H9 (cell line): ENCODE results near the gene BMPER. TPM values are rescaled to one million over a fixed set of nuclear protein-coding genes. Genes with fewer than 3 reads are reported as not detected.

ENCODE experiments used
- DNase-seq: peaks from one replicate; pipeline ENCODE4 v3.0.0-alpha.2; 2017
- H2AFZ ChIP-seq: one replicate; pipeline ENCODE4 v1.6.1; 2013; ENCODE audit warnings: mild to moderate bottlenecking, low read length, control low read depth, moderate library complexity
- H2AK5ac ChIP-seq: 2 replicates; pipeline ENCODE4 v1.6.1; 2013; ENCODE audit warnings: low read length, control low read depth, mixed read lengths; ENCODE audit not compliant: insufficient read length
- H2BK120ac ChIP-seq: one replicate; pipeline ENCODE4 v1.6.1; 2013; ENCODE audit warnings: low read depth, mild to moderate bottlenecking, low read length, control low read depth, inconsistent platforms; ENCODE audit not compliant: poor library complexity, severe bottlenecking
- H2BK12ac ChIP-seq: 2 replicates; pipeline ENCODE4 v1.6.1; 2013; ENCODE audit warnings: low read length, control low read depth, mixed read lengths, low read depth; ENCODE audit not compliant: insufficient read length
- H2BK15ac ChIP-seq: 2 replicates; pipeline ENCODE4 v1.6.1; 2013; ENCODE audit warnings: low read depth, low read length, control low read depth
- H2BK20ac ChIP-seq: one replicate; pipeline ENCODE4 v1.6.1; 2013; ENCODE audit warnings: low read depth, mild to moderate bottlenecking, low read length, control low read depth, inconsistent platforms; ENCODE audit not compliant: poor library complexity, severe bottlenecking
- H2BK5ac ChIP-seq: 2 replicates; pipeline ENCODE4 v1.6.1; 2013; ENCODE audit warnings: low read length, control low read depth, mixed read lengths; ENCODE audit not compliant: insufficient read length
- H3K14ac ChIP-seq: 2 replicates; pipeline ENCODE4 v1.6.1; 2013; ENCODE audit warnings: low read length, control low read depth; ENCODE audit not compliant: insufficient read depth
- H3K18ac ChIP-seq: 2 replicates; pipeline ENCODE4 v1.6.1; 2013; ENCODE audit warnings: low read depth, mild to moderate bottlenecking, mixed read lengths, low read length, control low read depth; ENCODE audit not compliant: insufficient read length
- H3K23ac ChIP-seq: 2 replicates; pipeline ENCODE4 v1.6.1; 2013; ENCODE audit warnings: low read length, control low read depth, mixed read lengths, low read depth; ENCODE audit not compliant: insufficient read length
- H3K23me2 ChIP-seq: 2 replicates; pipeline ENCODE4 v1.6.1; 2013; ENCODE audit warnings: low read depth, mild to moderate bottlenecking, mixed read lengths, low read length, control low read depth; ENCODE audit not compliant: insufficient read length, poor library complexity, severe bottlenecking
- H3K27ac ChIP-seq: 2 replicates; pipeline ENCODE4 v1.5.1; 2013; ENCODE audit warnings: low read length, control low read depth, mixed read lengths, low read depth; ENCODE audit not compliant: insufficient read length
- H3K27me3 ChIP-seq: 2 replicates; pipeline ENCODE4 v1.6.1; 2013; ENCODE audit warnings: low read length, control low read depth, inconsistent platforms; ENCODE audit not compliant: insufficient read depth
- H3K4ac ChIP-seq: 2 replicates; pipeline ENCODE4 v1.6.1; 2013; ENCODE audit warnings: low read depth, mild to moderate bottlenecking, control low read depth, inconsistent platforms, low read length, moderate library complexity
- H3K4me1 ChIP-seq: 2 replicates; pipeline ENCODE4 v1.6.1; 2013; ENCODE audit warnings: low read length, control low read depth, inconsistent platforms; ENCODE audit not compliant: insufficient read depth
- H3K4me2 ChIP-seq: 2 replicates; pipeline ENCODE4 v1.6.1; 2013; ENCODE audit warnings: low read length, control low read depth, mixed read lengths; ENCODE audit not compliant: insufficient read length, insufficient read depth
- H3K56ac ChIP-seq: 2 replicates; pipeline ENCODE4 v1.6.1; 2013; ENCODE audit warnings: low read depth, mild to moderate bottlenecking, mixed read lengths, low read length, control low read depth; ENCODE audit not compliant: insufficient read length
- H3K79me1 ChIP-seq: 2 replicates; pipeline ENCODE4 v1.6.1; 2013; ENCODE audit warnings: low read depth, mild to moderate bottlenecking, moderate library complexity, low read length, control low read depth, inconsistent platforms; ENCODE audit not compliant: insufficient read depth, poor library complexity, severe bottlenecking
- H3K79me2 ChIP-seq: 2 replicates; pipeline ENCODE4 v1.6.1; 2013; ENCODE audit warnings: low read length, control low read depth, inconsistent platforms; ENCODE audit not compliant: insufficient read depth
- H3K9ac ChIP-seq: 2 replicates; pipeline ENCODE4 v1.6.1; 2013; ENCODE audit warnings: low read length, control low read depth, mixed read lengths; ENCODE audit not compliant: insufficient read length; ENCODE audit errors: extremely low read depth
- H3K9me3 ChIP-seq: one replicate; pipeline ENCODE4 v1.6.1; 2013; ENCODE audit warnings: low read depth, low read length, inconsistent platforms; ENCODE audit not compliant: control insufficient read depth
- H3T11ph ChIP-seq: one replicate; pipeline ENCODE4 v1.6.1; 2013; ENCODE audit warnings: mild to moderate bottlenecking, low read length, control low read depth, inconsistent platforms
- H4K20me1 ChIP-seq: one replicate; pipeline ENCODE4 v1.6.1; 2013; ENCODE audit not compliant: control insufficient read depth, insufficient read length, insufficient read depth
- H4K5ac ChIP-seq: 2 replicates; pipeline ENCODE4 v1.6.1; 2013; ENCODE audit warnings: low read depth, mild to moderate bottlenecking, mixed read lengths, low read length, control low read depth; ENCODE audit not compliant: insufficient read length
- H4K8ac ChIP-seq: replicated peaks from 2 replicates; pipeline ENCODE4 v1.6.1; 2013; ENCODE audit warnings: low read length, control low read depth, mixed read lengths, low read depth; ENCODE audit not compliant: insufficient read length
- H4K91ac ChIP-seq: 2 replicates; pipeline ENCODE4 v1.6.1; 2013; ENCODE audit warnings: low read depth, mild to moderate bottlenecking, moderate library complexity, mixed read lengths, low read length, control low read depth; ENCODE audit not compliant: insufficient read length
- H3K27ac Mint-ChIP-seq, 3 experiments: 2 replicates in 2 of 3; 3 replicates in 1 of 3; pipeline ENCODE4 v1.8.0; 2020 to 2021; ENCODE audit warnings: mixed read lengths in 3 of 3, mild to moderate bottlenecking in 1 of 3, moderate library complexity in 1 of 3
- H3K27me3 Mint-ChIP-seq: 2 replicates; pipeline ENCODE4 v1.8.0; 2021; ENCODE audit warnings: low read depth, mild to moderate bottlenecking, moderate library complexity, mixed read lengths
- H3K36me3 Mint-ChIP-seq, 3 experiments: 2 replicates in 2 of 3; 3 replicates in 1 of 3; pipeline ENCODE4 v1.8.0; 2020 to 2021; ENCODE audit warnings: low read depth in 3 of 3, mixed read lengths in 3 of 3; ENCODE audit not compliant: insufficient read depth in 1 of 3
- H3K4me1 Mint-ChIP-seq, 2 experiments: 2 replicates each; pipeline ENCODE4 v1.8.0; 2020; ENCODE audit warnings: mixed read lengths in 2 of 2
- H3K4me3 Mint-ChIP-seq, 2 experiments: 2 replicates in 1 of 2; 3 replicates in 1 of 2; pipeline ENCODE4 v1.8.0; 2020 to 2021; ENCODE audit warnings: mild to moderate bottlenecking in 2 of 2, mixed read lengths in 2 of 2, moderate library complexity in 1 of 2
- H3K9me3 Mint-ChIP-seq, 2 experiments: 2 replicates in 1 of 2; 3 replicates in 1 of 2; pipeline ENCODE4 v1.8.0; 2020; ENCODE audit warnings: mild to moderate bottlenecking in 2 of 2, mixed read lengths in 2 of 2, moderate library complexity in 1 of 2
- WGBS: extraction: QIAGEN DNeasy Blood & Tissue Kit; methylation state at CpG from one replicate; pipeline ENCODE4 v1.1.7; 2013; ENCODE audit warnings: missing lambda C conversion rate, low lambda C conversion rate, mixed read lengths; ENCODE audit not compliant: insufficient read length; ENCODE audit errors: extremely low coverage; 5-methylcytosine and 5-hydroxymethylcytosine counted together
- total RNA-seq: library from RNA; stranded (reverse); gene quantifications from 2 replicates; pipeline ENCODE4 v1.2.1, GENCODE V29; 2021
- TF ChIP-seq, protein P1 (sequence below): fragments of 200-600 bp; sonication (generic); conservative IDR thresholded peaks from 3 replicates; pipeline ENCODE4 v1.8.0; 2021; ENCODE audit warnings: antibody characterized with exemption, mild to moderate bottlenecking

The BMPER gene
- total RNA-seq, 1 experiment from 2014 or later: 0.20 TPM

DNA sequence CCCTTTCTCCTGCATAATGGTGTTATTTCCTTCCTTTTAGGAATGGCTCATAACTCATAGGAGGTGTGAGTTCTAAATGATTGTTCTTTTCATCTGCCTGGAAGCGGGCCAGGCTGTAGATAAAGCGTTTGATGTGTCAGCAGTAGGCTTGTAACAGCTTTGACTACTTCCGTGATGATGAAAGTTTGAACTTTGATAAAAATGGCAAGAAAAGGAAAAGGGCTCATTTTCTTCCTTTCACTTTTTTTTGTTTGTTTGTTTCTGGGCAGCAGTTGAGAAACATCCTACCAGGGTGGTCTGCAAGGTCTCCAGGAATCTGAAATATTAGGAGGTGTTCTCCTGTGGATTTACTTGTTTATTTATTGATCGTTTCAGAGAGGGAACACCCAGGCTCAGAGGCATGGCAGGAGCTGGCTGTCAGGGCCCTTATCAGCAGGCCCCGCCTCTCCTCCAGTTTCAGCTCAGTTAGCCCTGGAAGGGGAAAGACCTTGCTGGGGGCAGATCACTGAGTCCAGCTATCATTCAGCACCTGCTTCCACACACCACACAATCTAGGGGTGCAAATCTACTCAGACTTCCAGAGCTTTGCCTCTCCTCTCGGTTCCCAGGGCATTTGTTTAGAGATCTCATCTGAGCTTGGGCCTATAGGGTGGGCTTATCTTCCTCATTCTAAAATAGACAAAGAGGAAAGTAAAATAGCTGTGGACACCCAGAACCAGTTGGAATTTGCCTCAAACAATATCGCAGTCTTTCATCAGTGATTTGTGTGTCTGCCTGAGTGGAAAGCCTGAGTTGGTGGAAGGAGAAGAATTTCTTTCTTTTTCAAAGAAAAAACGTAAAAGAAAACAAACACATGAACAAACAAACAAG is 130.9 kb downstream of the BMPER start:
- H2BK12ac ChIP-seq: no peak overlapping the region
- H3K14ac ChIP-seq: no peak overlapping the region
- H3K36me3 Mint-ChIP-seq: no peaks in the 10 kb centered on the region
- no peak for DNase-seq
- no peaks in the 10 kb centered on the region for H3K27me3 Mint-ChIP-seq
- no peaks in the 10 kb centered on the region for H3K23me2 ChIP-seq
- H2AK5ac ChIP-seq: no peak overlapping the region
- H3K9ac ChIP-seq: no peak overlapping the region
- no peak overlapping the region for H3K27ac ChIP-seq
- H3K27ac Mint-ChIP-seq: no peak overlapping the region
- no peak overlapping the region for H3K4me2 ChIP-seq
- no peaks in the 10 kb centered on the region for H3K79me1 ChIP-seq
- H3K56ac ChIP-seq: no peak overlapping the region
- H2BK5ac ChIP-seq: no peak overlapping the region
- H3K9me3 Mint-ChIP-seq: no peaks in the 10 kb centered on the region
- no peak overlapping the region for H2BK120ac ChIP-seq
- no peaks in the 10 kb centered on the region; the same call in 1 of the 2 replicates for H3K4me1 ChIP-seq
- no peak overlapping the region for H2AFZ ChIP-seq
- no peak overlapping the region for H3K18ac ChIP-seq
- no peak overlapping the region for H4K91ac ChIP-seq
- H4K20me1 ChIP-seq: no peaks in the 10 kb centered on the region
- H3K79me2 ChIP-seq: no peaks in the 10 kb centered on the region
- H3K4ac ChIP-seq: no peak overlapping the region
- TF ChIP-seq, protein P1, sequence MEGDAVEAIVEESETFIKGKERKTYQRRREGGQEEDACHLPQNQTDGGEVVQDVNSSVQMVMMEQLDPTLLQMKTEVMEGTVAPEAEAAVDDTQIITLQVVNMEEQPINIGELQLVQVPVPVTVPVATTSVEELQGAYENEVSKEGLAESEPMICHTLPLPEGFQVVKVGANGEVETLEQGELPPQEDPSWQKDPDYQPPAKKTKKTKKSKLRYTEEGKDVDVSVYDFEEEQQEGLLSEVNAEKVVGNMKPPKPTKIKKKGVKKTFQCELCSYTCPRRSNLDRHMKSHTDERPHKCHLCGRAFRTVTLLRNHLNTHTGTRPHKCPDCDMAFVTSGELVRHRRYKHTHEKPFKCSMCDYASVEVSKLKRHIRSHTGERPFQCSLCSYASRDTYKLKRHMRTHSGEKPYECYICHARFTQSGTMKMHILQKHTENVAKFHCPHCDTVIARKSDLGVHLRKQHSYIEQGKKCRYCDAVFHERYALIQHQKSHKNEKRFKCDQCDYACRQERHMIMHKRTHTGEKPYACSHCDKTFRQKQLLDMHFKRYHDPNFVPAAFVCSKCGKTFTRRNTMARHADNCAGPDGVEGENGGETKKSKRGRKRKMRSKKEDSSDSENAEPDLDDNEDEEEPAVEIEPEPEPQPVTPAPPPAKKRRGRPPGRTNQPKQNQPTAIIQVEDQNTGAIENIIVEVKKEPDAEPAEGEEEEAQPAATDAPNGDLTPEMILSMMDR: no peak
- H4K5ac ChIP-seq: no peak overlapping the region
- no peak overlapping the region for H2BK15ac ChIP-seq
- no peak overlapping the region for H2BK20ac ChIP-seq
- H3T11ph ChIP-seq: no peak overlapping the region
- H4K8ac ChIP-seq: no peak overlapping the region
- peaks cover 11 to 13% of the 10 kb centered on the region in 2 experiments for H3K4me1 Mint-ChIP-seq
- no peak overlapping the region for H3K23ac ChIP-seq
- H3K9me3 ChIP-seq: no peaks in the 10 kb centered on the region
- WGBS: no CpG with 5 or more reads among the region's 8 CpGs
- no peak overlapping the region for H3K4me3 Mint-ChIP-seq
- H3K27me3 ChIP-seq: no peaks in the 10 kb centered on the region
